HEK293 (cell line): ENCODE measurements around the gene PDSS2.

Source experiments
- GLIS2 ChIP-seq: fragments of 450-650 bp; formaldehyde crosslinking; IDR thresholded peaks from 2 replicates; pipeline ENCODE4 v1.5.1; 2016; ENCODE audit warnings: missing biosample characterization, missing genetic modification characterization
- KLF1 ChIP-seq: fragments of 450-650 bp; formaldehyde crosslinking; IDR thresholded peaks from 2 replicates; pipeline ENCODE4 v1.5.1; 2016; ENCODE audit warnings: missing biosample characterization, missing genetic modification characterization
- ZNF214 ChIP-seq: fragments of 450-650 bp; formaldehyde crosslinking; IDR thresholded peaks from 2 replicates; pipeline ENCODE4 v1.5.1; 2017; ENCODE audit warnings: missing biosample characterization, mild to moderate bottlenecking, missing genetic modification characterization, borderline replicate concordance
- ZNF274 ChIP-seq, 2 experiments: fragments of 200-500 bp in 1 of 2; fragments of 450-650 bp in 1 of 2; sonication (Bioruptor generic) in 1 of 2; formaldehyde crosslinking in 1 of 2; IDR thresholded peaks; 2 replicates each; pipeline versions ENCODE4 v1.5.1 to v1.6.1; 2014 to 2016; ENCODE audit warnings: borderline replicate concordance in 1 of 2, inconsistent platforms in 1 of 2, low read length in 1 of 2, missing biosample characterization in 1 of 2, missing genetic modification characterization in 1 of 2
- ZNF501 ChIP-seq: fragments of 450-650 bp; formaldehyde crosslinking; IDR thresholded peaks from 2 replicates; pipeline ENCODE4 v1.5.1; 2016; ENCODE audit warnings: missing biosample characterization, missing genetic modification characterization
- ZNF660 ChIP-seq: fragments of 450-650 bp; IDR thresholded peaks from 2 replicates; pipeline ENCODE4 v1.5.1; 2018; ENCODE audit warnings: missing biosample characterization, mild to moderate bottlenecking, missing genetic modification characterization
- ZNF707 ChIP-seq: fragments of 450-650 bp; formaldehyde crosslinking; IDR thresholded peaks from 2 replicates; pipeline ENCODE4 v1.5.1; 2016; ENCODE audit warnings: missing biosample characterization, missing genetic modification characterization
- ZNF792 ChIP-seq: fragments of 450-650 bp; formaldehyde crosslinking; IDR thresholded peaks from 2 replicates; pipeline ENCODE4 v1.5.1; 2016; ENCODE audit warnings: missing biosample characterization, missing genetic modification characterization
- TF ChIP-seq, protein P1 (sequence below): fragments of 450-650 bp; formaldehyde crosslinking; IDR thresholded peaks from 2 replicates; pipeline ENCODE4 v1.5.1; 2016; ENCODE audit warnings: missing biosample characterization, missing genetic modification characterization
- TF ChIP-seq, protein P2 (sequence below): fragments of 450-650 bp; formaldehyde crosslinking; IDR thresholded peaks from 2 replicates; pipeline ENCODE4 v1.5.1; 2016; ENCODE audit warnings: missing biosample characterization, missing genetic modification characterization
- TF ChIP-seq, protein P3 (sequence below): fragments of 450-650 bp; formaldehyde crosslinking; IDR thresholded peaks from 2 replicates; pipeline ENCODE4 v1.5.1; 2016; ENCODE audit warnings: missing biosample characterization, missing genetic modification characterization

DNA sequence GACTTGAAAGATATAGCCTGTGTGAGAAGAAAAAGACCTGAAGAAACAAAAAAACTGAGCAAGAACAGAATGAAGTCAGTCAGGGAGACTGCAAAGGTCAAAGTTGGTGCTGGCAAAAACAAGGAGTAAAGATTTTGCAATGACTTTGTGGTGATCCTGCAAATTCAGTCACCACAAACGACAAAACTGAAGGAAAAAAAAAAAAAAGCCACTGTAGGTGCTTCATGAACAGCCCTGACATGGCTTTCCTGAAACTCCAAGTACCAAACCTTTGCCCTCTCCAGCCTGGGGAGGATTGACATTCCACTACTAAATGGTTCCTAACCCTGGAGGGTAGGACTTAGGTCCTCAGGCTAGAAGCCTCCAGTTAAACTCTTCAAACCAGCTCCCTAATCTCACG lies 229.3 kb downstream of the PDSS2 start:
- TF ChIP-seq ZNF274 (IDR thresholded peaks at IDR 0.05; ENCODE audit: low read length) (no peak), ZNF274 (tag by site-specific recombination; IDR thresholded peaks at IDR 0.05; ENCODE audit: borderline replicate concordance) (no peak), ZNF660 (tag by site-specific recombination) (no peak), ZNF707 (tag by site-specific recombination) (no peak), ZNF792 (tag by site-specific recombination) (no peak), KLF1 (tag by site-specific recombination) (no peak), ZNF214 (tag by site-specific recombination) (no peak), GLIS2 (tag by site-specific recombination) (no peak), ZNF501 (tag by site-specific recombination) (no peak)
- TF ChIP-seq, protein P1, sequence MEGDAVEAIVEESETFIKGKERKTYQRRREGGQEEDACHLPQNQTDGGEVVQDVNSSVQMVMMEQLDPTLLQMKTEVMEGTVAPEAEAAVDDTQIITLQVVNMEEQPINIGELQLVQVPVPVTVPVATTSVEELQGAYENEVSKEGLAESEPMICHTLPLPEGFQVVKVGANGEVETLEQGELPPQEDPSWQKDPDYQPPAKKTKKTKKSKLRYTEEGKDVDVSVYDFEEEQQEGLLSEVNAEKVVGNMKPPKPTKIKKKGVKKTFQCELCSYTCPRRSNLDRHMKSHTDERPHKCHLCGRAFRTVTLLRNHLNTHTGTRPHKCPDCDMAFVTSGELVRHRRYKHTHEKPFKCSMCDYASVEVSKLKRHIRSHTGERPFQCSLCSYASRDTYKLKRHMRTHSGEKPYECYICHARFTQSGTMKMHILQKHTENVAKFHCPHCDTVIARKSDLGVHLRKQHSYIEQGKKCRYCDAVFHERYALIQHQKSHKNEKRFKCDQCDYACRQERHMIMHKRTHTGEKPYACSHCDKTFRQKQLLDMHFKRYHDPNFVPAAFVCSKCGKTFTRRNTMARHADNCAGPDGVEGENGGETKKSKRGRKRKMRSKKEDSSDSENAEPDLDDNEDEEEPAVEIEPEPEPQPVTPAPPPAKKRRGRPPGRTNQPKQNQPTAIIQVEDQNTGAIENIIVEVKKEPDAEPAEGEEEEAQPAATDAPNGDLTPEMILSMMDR (tag by site-specific recombination) = no peak
- TF ChIP-seq, protein P2, sequence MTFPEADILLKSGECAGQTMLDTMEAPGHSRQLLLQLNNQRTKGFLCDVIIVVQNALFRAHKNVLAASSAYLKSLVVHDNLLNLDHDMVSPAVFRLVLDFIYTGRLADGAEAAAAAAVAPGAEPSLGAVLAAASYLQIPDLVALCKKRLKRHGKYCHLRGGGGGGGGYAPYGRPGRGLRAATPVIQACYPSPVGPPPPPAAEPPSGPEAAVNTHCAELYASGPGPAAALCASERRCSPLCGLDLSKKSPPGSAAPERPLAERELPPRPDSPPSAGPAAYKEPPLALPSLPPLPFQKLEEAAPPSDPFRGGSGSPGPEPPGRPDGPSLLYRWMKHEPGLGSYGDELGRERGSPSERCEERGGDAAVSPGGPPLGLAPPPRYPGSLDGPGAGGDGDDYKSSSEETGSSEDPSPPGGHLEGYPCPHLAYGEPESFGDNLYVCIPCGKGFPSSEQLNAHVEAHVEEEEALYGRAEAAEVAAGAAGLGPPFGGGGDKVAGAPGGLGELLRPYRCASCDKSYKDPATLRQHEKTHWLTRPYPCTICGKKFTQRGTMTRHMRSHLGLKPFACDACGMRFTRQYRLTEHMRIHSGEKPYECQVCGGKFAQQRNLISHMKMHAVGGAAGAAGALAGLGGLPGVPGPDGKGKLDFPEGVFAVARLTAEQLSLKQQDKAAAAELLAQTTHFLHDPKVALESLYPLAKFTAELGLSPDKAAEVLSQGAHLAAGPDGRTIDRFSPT (tag by site-specific recombination) = no peak
- TF ChIP-seq, protein P3, sequence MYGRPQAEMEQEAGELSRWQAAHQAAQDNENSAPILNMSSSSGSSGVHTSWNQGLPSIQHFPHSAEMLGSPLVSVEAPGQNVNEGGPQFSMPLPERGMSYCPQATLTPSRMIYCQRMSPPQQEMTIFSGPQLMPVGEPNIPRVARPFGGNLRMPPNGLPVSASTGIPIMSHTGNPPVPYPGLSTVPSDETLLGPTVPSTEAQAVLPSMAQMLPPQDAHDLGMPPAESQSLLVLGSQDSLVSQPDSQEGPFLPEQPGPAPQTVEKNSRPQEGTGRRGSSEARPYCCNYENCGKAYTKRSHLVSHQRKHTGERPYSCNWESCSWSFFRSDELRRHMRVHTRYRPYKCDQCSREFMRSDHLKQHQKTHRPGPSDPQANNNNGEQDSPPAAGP (tag by site-specific recombination) = no peak
